Hepatocyte (in vitro differentiated cells): ENCODE results near the gene ZNF205.
"Not testable (repeated sequence)": the region's sequence is repeated elsewhere in the genome, so short reads cannot be mapped to it uniquely, and the experiment has no call there.

ENCODE experiments used
- EZH2 ChIP-seq: fragments of 200-600 bp; sonication (generic); IDR thresholded peaks from 2 replicates; pipeline ENCODE4 v1.6.1; 2016; ENCODE audit warnings: antibody characterized with exemption, mild to moderate bottlenecking, borderline replicate concordance
- TF ChIP-seq, protein P1 (sequence below): fragments of 200-600 bp; sonication (generic); IDR thresholded peaks from 2 replicates; pipeline ENCODE4 v1.5.1; 2016; ENCODE audit warnings: antibody characterized with exemption, mild to moderate bottlenecking; ENCODE audit not compliant: poor library complexity

DNA sequence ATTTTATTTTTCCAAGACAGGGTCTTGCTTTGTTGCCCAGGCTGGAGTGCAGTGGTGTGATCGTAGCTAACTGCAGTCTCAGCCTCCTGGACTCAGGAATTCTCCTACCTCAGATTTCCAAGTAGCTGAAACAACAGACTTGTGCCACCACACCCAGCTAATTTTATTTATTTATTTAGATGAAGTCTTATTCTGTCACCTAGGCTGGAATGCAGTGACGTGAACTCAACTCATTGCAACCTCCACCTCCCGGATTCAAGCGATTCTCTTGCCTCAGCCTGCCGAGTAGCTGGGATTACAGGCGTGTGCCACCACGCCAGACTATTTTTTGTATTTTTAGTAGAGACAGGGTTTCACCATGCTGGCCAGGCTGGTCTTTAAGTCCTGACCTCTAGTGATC, 56.3 kb downstream of the ZNF205 start:
- TF ChIP-seq EZH2 = not testable (repeated sequence)
- TF ChIP-seq, protein P1, sequence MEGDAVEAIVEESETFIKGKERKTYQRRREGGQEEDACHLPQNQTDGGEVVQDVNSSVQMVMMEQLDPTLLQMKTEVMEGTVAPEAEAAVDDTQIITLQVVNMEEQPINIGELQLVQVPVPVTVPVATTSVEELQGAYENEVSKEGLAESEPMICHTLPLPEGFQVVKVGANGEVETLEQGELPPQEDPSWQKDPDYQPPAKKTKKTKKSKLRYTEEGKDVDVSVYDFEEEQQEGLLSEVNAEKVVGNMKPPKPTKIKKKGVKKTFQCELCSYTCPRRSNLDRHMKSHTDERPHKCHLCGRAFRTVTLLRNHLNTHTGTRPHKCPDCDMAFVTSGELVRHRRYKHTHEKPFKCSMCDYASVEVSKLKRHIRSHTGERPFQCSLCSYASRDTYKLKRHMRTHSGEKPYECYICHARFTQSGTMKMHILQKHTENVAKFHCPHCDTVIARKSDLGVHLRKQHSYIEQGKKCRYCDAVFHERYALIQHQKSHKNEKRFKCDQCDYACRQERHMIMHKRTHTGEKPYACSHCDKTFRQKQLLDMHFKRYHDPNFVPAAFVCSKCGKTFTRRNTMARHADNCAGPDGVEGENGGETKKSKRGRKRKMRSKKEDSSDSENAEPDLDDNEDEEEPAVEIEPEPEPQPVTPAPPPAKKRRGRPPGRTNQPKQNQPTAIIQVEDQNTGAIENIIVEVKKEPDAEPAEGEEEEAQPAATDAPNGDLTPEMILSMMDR = not testable (repeated sequence)
